OCI-LY3 (cell line): Measurements from ENCODE around the gene NAMPT.

Experiments used
- H2AFZ ChIP-seq: fragments of 200-600, 300-600 bp; shearing (Covaris generic); 2 replicates; pipeline ENCODE4 v1.6.0; 2014; ENCODE audit warnings: antibody characterized with exemption, low read depth, low read length
- H3K27ac ChIP-seq: fragments of 200-600, 300-600 bp; sonication (generic); 2 replicates; pipeline ENCODE4 v1.5.1; 2014; ENCODE audit warnings: mild to moderate bottlenecking, low read length, moderate library complexity, mixed read lengths
- H3K27me3 ChIP-seq: fragments of 200-600, 300-600 bp; sonication (generic); 2 replicates; pipeline ENCODE4 v1.6.1; 2014; ENCODE audit warnings: low read depth, low read length, mixed read lengths
- H3K36me3 ChIP-seq: fragments of 200-600, 300-600 bp; sonication (generic); replicated peaks from 2 replicates; pipeline ENCODE3; 2014; ENCODE audit warnings: low read depth, low read length, mixed read lengths
- H3K4me1 ChIP-seq: fragments of 300-600, 200-600 bp; sonication (generic); 2 replicates; pipeline ENCODE4 v1.6.1; 2014; ENCODE audit warnings: low read length, mixed read lengths
- H3K4me2 ChIP-seq: fragments of 200-600, 300-600 bp; sonication (generic); 2 replicates; pipeline ENCODE4 v1.6.1; 2014; ENCODE audit warnings: low read length, mixed read lengths
- H3K4me3 ChIP-seq: fragments of 300-600, 200-600 bp; sonication (generic); 2 replicates; pipeline ENCODE4 v1.5.1; 2014; ENCODE audit warnings: antibody characterized with exemption, mild to moderate bottlenecking, low read length, moderate library complexity
- H3K79me2 ChIP-seq: fragments of 300-600, 200-600 bp; shearing (Covaris generic); 2 replicates; pipeline ENCODE4 v1.6.1; 2014; ENCODE audit warnings: mild to moderate bottlenecking, low read length, mixed read lengths
- H3K9ac ChIP-seq: fragments of 300-600, 200-600 bp; shearing (Covaris generic); 2 replicates; pipeline ENCODE4 v1.6.0; 2014; ENCODE audit warnings: mild to moderate bottlenecking, low read length, moderate library complexity
- H3K9me3 ChIP-seq: fragments of 200-600, 300-600 bp; shearing (Covaris generic); 2 replicates; pipeline ENCODE4 v1.6.1; 2014; ENCODE audit warnings: low read length, mixed read lengths; ENCODE audit not compliant: insufficient read depth
- H4K20me1 ChIP-seq: fragments of 200-600, 300-600 bp; sonication (generic); 2 replicates; pipeline ENCODE4 v1.6.1; 2016; ENCODE audit warnings: low read length, mixed read lengths; ENCODE audit not compliant: insufficient read depth
- EZH2phosphoT487 ChIP-seq: fragments of 200-600 bp; shearing (Covaris generic); IDR thresholded peaks from 2 replicates; pipeline ENCODE4 v1.6.1; 2018; ENCODE audit warnings: antibody characterized with exemption, mixed run types, low read depth
- TF ChIP-seq, protein P1 (sequence below): fragments of 200-600, 300-600 bp; sonication (generic); IDR thresholded peaks from 2 replicates; pipeline ENCODE4 v1.5.1; 2014; ENCODE audit warnings: antibody characterized with exemption, low read length, low read depth

Gene NAMPT

DNA sequence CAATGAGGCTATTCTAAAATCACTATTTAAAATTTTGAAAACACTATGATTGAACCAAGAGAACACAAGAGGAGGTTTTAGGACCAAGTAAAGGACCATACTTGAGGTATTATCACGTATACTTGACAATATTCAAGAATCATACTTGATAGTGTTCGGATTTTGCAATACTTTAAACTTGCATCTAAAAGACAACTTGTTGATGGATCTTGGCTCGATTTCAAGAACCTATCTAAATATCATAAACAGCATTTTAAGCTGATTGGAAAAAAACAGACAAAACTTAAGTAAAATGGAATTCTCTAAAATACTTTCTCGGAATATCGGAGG is 1.3 kb downstream of the NAMPT start:
- Histone ChIP-seq H3K4me3 (peak overlapping the region; percentile 84), H3K79me2 (peaks cover 59% of the 10 kb centered on the region), H2AFZ (no peak overlapping the region), H4K20me1 (peaks cover 55% of the 10 kb centered on the region), H3K36me3 (peaks cover 18% of the 10 kb centered on the region), H3K4me1 (peaks cover 27% of the 10 kb centered on the region), H3K27ac (peak overlapping the region; percentile 85), H3K9ac (peak overlapping the region; percentile 82), H3K9me3 (no peaks in the 10 kb centered on the region), H3K4me2 (peak overlapping the region; percentile 83), H3K27me3 (no peaks in the 10 kb centered on the region)
- TF ChIP-seq, protein P1, sequence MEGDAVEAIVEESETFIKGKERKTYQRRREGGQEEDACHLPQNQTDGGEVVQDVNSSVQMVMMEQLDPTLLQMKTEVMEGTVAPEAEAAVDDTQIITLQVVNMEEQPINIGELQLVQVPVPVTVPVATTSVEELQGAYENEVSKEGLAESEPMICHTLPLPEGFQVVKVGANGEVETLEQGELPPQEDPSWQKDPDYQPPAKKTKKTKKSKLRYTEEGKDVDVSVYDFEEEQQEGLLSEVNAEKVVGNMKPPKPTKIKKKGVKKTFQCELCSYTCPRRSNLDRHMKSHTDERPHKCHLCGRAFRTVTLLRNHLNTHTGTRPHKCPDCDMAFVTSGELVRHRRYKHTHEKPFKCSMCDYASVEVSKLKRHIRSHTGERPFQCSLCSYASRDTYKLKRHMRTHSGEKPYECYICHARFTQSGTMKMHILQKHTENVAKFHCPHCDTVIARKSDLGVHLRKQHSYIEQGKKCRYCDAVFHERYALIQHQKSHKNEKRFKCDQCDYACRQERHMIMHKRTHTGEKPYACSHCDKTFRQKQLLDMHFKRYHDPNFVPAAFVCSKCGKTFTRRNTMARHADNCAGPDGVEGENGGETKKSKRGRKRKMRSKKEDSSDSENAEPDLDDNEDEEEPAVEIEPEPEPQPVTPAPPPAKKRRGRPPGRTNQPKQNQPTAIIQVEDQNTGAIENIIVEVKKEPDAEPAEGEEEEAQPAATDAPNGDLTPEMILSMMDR: no peak
- TF ChIP-seq EZH2phosphoT487: no peak

DNA sequence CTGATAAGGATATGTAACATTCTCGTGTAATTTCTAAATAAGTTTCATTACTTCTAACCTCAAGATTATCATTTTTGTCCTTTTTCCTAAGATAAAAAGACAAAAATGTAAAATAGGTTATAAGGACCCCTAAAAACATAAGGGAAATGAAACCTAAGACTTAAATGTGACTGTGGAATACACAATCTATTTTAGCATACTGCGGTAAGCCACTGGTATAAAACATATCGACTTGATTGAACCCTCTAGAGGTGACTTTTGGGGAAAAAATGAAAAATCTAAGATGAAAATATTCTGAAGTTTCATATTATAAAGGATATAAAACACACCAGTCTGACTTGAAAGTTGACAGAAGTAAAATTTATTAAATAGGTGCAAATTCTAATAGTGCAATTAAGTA is 1.9 kb downstream of the NAMPT start:
- no peak overlapping the region for H2AFZ ChIP-seq
- peak overlapping the region; percentile 84 for H3K4me3 ChIP-seq
- TF ChIP-seq, protein P1: no peak
- TF ChIP-seq EZH2phosphoT487: no peak
- H3K36me3 ChIP-seq: peaks cover 19% of the 10 kb centered on the region
- no peaks in the 10 kb centered on the region for H3K9me3 ChIP-seq
- peak overlapping the region; percentile 83 for H3K4me2 ChIP-seq
- H3K4me1 ChIP-seq: peaks cover 27% of the 10 kb centered on the region
- H3K79me2 ChIP-seq: peaks cover 65% of the 10 kb centered on the region
- no peaks in the 10 kb centered on the region for H3K27me3 ChIP-seq
- peak overlapping the region; percentile 82 for H3K9ac ChIP-seq
- no peak overlapping the region for H3K27ac ChIP-seq
- peaks cover 61% of the 10 kb centered on the region for H4K20me1 ChIP-seq

GRCh38 chr7:106282390-106282789 is 2.4 kb downstream of the NAMPT start:
- peaks cover 66% of the 10 kb centered on the region for H4K20me1 ChIP-seq
- peaks cover 70% of the 10 kb centered on the region for H3K79me2 ChIP-seq
- H3K36me3 ChIP-seq: peaks cover 22% of the 10 kb centered on the region
- peak overlapping the region; percentile 83 for H3K4me2 ChIP-seq
- peaks cover 27% of the 10 kb centered on the region for H3K4me1 ChIP-seq
- TF ChIP-seq, protein P1: no peak
- no peak for TF ChIP-seq EZH2phosphoT487
- no peak overlapping the region for H3K27ac ChIP-seq
- no peaks in the 10 kb centered on the region for H3K27me3 ChIP-seq
- no peaks in the 10 kb centered on the region for H3K9me3 ChIP-seq
- peak overlapping the region; percentile 84 for H3K4me3 ChIP-seq
- H2AFZ ChIP-seq: no peak overlapping the region
- H3K9ac ChIP-seq: no peak overlapping the region

- Histone ChIP-seq H4K20me1 (peaks cover 72% of the 10 kb centered on the region), H3K27ac (no peak overlapping the region), H3K4me1 (peaks cover 23% of the 10 kb centered on the region), H3K4me2 (peak overlapping the region; percentile 83), H3K36me3 (peaks cover 24% of the 10 kb centered on the region), H3K27me3 (no peaks in the 10 kb centered on the region), H3K4me3 (no peak overlapping the region), H3K9me3 (no peaks in the 10 kb centered on the region), H2AFZ (no peak overlapping the region), H3K79me2 (peaks cover 76% of the 10 kb centered on the region), H3K9ac (no peak overlapping the region)
- TF ChIP-seq, protein P1: no peak
- TF ChIP-seq EZH2phosphoT487: no peak
These were observed 3.0 kb downstream of the NAMPT start for GRCh38 chr7:106281585-106282318.
